GM19193 (cell line): ENCODE data around the gene NAT8L.

ENCODE experiments used
- POLR2A ChIP-seq: IDR thresholded peaks from 4 replicates; pipeline ENCODE4 v1.6.1; 2011; ENCODE audit not compliant: insufficient read depth, insufficient read length; ENCODE audit errors: extremely low read depth

The NAT8L gene, protein sequence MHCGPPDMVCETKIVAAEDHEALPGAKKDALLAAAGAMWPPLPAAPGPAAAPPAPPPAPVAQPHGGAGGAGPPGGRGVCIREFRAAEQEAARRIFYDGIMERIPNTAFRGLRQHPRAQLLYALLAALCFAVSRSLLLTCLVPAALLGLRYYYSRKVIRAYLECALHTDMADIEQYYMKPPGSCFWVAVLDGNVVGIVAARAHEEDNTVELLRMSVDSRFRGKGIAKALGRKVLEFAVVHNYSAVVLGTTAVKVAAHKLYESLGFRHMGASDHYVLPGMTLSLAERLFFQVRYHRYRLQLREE

DNA sequence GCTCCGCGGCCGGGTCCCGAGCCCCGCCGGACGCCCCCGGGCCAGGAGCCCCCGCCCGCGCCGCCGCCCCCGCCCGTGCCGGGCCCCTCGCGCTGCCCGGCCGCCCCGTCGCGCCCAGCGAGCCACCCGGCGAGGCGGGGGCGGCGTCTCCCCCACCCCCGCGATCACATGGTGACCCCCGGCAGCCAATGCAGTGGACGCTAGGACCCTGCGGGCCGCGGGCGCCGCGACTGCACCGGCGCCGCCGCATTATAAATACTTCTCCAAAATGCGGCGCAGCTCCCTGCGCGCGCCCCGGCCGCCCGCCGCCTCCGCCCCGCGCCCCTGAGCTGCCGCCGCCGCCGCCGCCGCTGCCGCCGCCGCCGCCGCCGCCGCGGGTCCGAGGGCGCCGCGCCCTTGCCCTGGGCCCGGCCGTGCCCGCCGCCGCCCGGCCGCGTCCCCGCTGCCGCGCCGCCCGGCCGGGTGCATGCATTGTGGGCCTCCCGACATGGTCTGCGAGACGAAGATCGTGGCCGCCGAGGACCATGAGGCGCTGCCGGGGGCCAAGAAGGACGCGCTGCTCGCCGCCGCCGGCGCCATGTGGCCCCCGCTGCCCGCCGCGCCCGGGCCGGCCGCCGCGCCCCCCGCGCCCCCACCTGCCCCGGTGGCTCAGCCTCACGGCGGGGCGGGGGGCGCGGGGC is at the start of gene NAT8L:
Gene NAT8L, plus strand, starts transcription at position 282 of the 680 bp plus-strand sequence. Its CDS starts 185 bp downstream, at position 467.
- no peak for TF ChIP-seq POLR2A

DNA sequence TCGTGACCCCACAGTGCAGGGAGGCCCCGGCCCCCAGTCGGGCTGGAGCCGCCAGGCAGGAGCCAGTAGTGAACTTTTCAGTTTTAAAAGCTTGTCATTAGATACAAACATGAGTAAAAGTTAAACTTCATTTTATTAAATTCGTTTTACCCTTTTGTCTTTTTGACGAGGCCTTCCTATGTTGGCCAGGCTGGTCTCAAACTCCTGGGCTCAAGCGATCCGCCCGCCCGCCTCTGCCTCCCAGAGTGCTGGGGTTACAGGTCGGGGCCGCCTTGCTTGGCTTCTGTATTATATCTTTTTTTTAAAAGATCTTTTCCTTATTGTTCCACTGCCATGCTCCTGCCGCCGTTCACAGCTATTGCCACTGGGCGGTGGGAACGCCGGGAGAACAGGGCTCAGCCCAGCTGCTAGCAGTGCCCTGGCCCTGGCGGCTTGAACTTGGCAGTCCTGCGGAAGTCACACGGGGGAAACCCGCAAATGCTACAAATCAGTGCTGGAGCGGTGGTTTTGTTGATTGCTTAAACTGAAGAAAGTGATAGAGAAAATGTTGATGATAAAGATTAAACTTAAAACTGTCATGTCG is 49.4 kb upstream of the NAT8L start:
- no peak for TF ChIP-seq POLR2A

DNA sequence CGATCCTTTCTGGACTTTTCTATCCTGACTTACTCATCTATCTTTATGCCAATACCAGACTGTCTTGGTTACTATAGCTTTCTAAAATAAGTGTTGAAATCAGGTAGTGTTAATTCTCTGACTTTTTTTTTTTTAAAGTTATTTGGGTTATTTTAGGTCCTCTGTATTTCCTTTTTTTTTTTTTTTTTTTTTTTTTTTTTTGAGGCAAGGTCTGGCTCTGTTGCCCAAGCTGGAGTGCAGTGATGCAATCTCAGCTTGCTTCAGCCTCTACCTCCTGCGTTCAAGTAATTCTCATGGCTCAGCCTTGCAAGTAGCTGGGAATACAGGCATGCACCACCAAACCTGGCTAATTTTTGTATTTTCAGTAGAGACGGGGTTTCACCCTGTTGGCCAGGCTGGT is 47.5 kb upstream of the NAT8L start:
- no peak for TF ChIP-seq POLR2A

DNA sequence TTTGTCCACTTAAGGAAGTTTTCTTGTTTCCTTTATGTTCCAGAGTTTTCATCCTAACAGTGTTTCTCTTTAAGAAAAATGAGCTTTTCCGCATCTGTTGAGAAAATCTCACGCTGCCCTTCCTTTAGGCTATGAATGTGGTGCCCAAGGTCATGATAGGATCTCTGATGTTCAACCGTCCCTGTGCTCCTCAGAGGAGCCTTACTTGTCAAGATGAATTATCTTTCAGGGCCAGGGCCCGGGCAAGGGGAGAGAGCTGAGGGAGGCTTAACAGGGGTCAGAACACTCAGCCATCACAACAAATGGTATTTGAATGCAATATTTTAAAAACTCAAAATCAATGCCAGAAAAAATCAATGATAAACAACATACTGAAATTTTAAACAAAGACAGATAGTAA is 44.1 kb upstream of the NAT8L start:
- no peak for TF ChIP-seq POLR2A

DNA sequence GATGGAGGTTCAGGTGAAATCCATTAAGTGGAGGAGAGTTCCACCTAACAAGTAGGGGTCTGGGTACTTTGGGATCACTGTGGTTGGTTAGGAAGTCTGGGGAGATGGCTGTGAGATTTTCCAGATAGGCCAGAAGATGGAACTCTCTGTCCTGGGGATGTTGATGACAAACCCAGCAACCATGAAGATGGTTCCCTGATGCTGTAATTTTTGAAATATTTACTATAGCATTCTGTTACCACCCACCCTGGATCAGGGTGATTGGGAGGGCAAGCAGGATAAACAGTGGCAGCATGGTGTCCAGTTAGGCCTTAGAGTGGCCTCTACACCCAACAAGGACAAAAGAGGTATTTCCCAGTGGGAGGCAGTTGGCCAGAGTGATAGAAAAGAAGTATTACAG is 34.4 kb upstream of the NAT8L start:
- no peak for TF ChIP-seq POLR2A

DNA sequence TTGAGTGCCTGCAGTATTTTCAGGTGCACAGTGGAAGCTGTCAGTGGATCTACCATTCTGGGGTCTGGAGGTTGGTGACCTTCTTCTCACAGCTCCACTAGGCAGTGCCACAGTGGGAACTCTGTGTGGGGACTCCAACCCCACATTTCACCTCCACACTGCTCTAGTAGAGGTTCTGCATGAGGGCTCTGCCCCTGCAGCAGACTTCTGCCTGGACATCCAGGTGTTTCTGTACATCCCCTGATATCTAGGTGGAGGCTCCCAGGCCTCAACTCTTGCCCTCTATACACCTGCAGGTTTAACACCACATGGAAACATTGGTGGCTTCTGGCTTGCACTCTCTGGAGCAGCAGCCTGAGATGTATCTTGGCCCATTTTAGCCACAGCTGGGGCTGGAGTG is 33.3 kb upstream of the NAT8L start:
- no peak for TF ChIP-seq POLR2A

DNA sequence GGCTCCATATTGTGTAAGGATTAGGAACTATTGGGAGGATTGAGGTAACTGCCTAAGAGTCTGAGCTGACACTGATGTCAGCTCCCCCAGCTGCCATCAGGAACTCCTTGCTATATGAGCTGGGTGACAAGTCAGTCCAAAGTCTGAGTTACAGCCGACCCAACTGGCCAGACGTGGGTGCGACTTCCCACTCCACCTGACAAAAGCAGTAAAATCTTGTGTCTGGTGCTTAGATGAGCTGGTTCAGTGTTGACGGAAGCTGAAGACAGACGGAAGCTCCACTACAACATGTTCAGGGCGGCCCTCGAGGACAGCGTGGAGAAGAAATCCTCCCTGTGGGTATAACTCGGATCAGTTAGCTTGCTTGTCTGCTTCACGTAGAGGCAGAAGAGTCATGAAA is 22.8 kb upstream of the NAT8L start:
- TF ChIP-seq POLR2A: no peak

DNA sequence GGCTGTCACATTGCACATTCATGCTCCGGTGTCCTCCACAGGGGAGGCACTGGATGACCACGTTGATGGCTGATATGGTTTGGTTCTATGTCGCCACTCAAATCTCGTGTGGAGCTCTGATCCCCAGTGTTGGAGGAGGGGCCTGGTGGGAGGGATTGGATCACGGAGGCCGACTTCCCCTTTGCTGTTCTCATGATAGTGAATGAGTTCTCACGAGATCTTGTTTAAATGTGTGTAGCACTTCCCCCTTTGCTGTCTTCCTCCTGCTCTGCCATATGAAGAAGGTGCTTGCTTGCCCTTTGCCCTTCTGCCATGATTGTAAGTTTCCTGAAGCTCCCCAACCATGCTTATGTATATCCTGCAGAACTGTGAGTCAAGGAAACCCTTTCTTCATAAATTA is 22.3 kb upstream of the NAT8L start:
- TF ChIP-seq POLR2A: no peak

DNA sequence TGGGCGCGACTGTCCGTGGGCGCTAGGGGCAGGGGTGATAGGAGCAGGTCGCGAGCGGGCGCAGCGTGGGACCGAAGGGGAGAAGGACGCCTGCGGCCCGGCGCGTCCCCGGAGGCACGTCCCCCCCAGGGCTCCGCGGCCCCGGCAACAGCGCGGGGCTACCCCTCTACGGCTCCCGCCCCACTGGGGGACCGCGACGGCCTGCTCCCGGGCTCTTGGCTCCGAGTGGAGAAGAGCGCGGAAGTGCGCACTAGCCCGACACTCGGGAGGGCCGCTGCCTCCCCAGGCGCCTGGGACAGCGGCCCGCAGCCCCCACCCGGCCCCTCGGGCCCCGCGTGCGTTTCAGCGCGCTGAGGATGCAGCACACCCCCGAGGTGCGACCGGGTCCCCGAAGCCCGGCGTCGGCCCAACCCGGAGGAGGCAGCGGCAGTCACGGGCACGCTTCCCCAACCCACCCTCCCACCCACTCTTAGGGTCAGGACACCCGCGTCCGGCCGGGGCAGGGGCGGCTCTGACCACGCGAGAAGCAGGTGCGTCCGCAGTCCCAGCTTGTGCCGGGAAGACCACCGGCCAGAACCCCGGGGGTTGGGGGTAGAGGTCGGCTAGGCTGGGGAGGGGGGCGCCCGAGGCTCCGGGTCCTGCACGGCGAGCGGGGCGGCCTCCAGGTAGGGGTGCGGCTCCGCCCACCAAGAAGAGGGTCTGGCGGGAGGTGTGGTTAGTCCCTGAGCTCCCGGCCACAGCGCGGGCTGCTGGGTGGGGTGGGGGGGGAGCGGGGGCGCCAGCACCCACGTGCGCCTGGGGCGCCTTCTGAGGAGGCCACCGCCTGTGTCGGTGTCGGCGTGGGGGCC is 18.5 kb upstream of the NAT8L start:
- no peak for TF ChIP-seq POLR2A

DNA sequence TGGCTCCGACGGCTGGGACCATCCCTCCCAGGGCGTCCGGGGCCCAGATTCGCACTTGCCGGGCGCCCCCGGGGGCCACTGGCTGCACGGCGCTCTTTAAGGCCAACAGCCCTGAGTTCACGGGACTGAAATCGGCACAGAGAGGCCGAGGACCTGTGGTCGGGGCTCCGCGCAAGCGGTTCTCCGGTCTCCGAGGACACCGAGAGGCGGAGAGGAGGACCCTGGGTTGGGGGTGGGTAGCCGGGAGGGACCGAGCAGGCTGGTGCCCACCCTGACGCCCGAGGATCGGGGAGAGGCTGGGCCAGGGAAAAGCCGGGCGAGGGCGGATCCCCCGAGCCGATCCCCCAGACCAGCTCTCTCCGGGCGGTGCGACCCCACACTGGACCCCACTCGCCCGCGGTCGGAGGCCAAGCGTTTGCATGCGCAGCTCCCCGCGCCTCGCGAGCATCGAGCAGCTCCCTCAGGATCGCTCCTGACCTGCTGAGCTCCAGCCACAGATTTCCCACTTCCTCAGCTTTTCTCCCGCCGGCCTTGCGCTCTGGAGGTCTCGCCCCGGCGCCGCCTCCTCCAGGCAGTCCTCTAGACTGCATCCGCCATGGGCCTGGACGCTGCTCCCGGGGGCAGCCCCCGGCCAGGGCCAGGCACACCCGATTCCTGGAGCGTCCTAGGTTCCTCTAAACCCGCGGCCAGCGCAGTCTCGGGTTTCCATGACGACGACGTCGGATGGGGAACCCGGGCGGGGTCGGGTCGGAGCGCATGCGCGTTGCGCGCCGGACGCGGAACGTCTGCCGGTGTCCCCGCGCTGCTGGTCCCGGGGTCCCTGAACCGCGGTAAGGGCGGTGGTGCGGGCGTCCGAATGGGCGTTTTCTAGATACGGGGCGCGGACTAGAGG is 17.6 kb upstream of the NAT8L start:
- TF ChIP-seq POLR2A: peak; percentile 60

DNA sequence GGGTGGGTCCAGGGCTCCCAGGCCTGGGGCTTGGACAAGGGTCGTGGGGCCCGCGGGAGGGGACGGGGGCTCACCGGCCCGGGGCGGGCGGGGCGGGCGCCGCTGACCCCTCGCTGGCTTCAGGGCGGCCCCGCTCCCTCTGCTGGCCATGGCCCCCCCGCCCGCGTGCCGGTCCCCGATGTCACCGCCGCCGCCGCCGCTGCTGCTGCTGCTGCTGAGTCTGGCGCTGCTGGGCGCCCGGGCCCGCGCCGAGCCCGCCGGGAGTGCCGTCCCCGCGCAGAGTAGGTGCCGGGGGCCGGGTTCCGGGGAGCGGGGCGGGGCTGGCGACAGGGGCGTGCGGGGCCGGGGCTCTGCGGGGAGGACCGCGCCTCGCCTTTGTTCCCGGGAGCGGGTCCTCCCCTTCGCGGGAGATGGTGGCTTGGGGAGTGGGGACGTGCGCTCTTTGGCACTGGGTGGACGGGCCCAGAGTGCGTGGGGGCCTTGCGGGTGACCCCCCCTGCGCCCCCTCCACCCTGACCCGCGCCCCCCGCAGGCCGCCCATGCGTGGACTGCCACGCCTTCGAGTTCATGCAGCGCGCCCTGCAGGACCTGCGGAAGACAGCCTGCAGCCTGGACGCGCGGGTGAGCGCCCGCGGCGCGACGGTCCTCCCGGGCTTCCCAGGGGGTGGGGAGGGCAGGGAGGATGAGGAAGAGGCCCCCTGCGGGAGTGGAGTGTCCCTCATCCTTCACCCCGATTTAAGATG is 16.8 kb upstream of the NAT8L start:
- TF ChIP-seq POLR2A: no peak

DNA sequence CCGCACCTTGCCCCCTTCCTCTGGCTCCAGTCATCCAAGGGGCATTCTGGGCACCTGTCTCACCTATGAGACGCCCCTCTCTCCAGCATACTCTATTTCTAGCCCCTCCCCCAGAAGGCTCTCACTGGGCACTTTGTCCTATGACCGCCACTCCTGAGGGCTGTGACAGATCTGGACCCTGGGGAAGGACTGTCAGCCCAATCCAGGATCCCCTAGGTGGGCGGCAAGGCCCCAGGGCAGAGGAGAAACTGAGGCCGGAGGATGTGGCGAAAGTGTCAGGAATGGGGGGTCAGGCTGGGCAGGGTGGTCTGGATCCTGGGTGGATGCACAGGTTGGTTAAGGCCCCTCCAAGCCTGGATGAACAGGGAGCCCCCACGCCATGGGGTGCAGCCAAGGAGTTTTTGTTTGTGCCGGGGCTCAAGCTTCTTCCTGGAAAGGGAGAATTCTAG is 16.2 kb upstream of the NAT8L start:
- no peak for TF ChIP-seq POLR2A

DNA sequence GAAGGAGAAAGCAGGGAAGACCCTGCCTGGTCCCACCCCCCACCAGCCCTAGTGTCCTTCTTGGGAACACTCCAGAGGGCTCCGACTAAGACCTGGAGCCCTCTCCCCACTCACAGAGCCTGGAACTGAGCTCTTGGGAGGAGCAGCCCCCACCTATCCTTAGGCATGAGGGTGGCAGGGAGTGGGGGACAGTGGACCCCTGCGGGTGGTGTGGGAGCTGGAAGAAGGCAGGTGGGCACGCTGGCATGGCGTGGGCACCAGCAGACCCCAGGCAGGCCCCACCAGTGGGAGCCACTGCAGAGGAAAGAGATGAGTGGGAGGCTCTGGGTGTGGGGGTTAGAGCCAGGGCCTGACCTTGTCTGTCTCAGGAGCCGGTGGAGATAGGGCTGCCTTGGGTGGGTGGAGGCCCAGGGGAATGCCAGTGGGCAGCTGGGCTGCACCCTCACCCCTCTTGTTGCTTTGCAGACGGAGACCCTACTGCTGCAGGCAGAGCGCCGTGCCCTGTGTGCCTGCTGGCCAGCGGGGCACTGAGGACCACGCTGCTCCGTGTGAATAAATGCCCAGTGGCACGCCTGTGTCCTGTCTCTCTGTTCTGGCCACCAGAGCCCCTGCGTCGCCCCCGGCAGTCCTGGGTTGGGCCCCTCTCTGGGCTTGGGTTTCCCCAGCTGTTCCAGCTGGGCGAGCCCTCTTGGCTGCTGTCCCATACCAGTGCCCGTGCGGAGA is 15.6 kb upstream of the NAT8L start:
- TF ChIP-seq POLR2A: no peak

DNA sequence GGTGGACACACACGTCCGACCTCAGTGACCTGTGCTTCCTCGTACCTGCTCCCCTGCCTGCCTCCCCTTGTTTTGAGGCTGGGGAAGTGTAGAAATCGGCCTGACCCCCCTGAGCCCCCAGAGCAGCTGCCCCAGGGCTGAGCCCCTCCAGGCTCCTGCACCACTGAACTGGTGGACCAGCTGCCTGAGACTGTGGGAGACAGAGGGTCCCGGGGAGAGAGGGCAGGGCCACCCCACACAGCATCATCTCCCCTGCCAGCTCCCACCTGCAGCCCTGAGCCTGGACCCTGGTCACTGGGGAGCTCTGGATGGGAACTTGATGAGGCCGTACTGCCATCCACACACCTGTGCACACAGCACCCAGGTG is 15.0 kb upstream of the NAT8L start:
- no peak for TF ChIP-seq POLR2A
